Lung (tissue), 12 donors: Measurements from ENCODE around the gene PCSK4. TPM values are rescaled to one million over a fixed set of nuclear protein-coding genes. Genes with fewer than 3 reads are reported as not detected.

Experiments used
- ATAC-seq: fragments of 200-7000 bp; cut with Tn5 transposase; one replicate; pipeline ENCODE4 v1.9.1; 2020; ENCODE audit warnings: moderate number of reproducible peaks; ENCODE audit not compliant: insufficient read depth, low FRiP score
- DNase-seq, 3 donors: peaks; one replicate each; pipeline ENCODE4 v3.0.0-alpha.2; 2013 to 2017
- H3K27ac ChIP-seq, 2 donors: one replicate each; pipeline ENCODE4 v1.5.1; 2013; ENCODE audit warnings: mild to moderate bottlenecking in 2 of 2, moderate library complexity in 2 of 2, control low read depth in 1 of 2, inconsistent platforms in 1 of 2, low read depth in 1 of 2, low read length in 1 of 2
- H3K27me3 ChIP-seq, 3 donors: one replicate each; pipeline ENCODE4 v1.5.1; 2013; ENCODE audit warnings: low read length in 2 of 3; ENCODE audit not compliant: control insufficient read depth in 3 of 3, insufficient read depth in 3 of 3
- H3K36me3 ChIP-seq, 4 donors: one replicate each; pipeline ENCODE4 v1.5.1; 2013; ENCODE audit warnings: low read length in 4 of 4, mild to moderate bottlenecking in 1 of 4, moderate library complexity in 1 of 4; ENCODE audit not compliant: control insufficient read depth in 4 of 4, insufficient read depth in 4 of 4
- H3K4me1 ChIP-seq, 5 donors: one replicate each; pipeline ENCODE4 v1.5.1; 2013; ENCODE audit warnings: low read length in 5 of 5, mild to moderate bottlenecking in 2 of 5, moderate library complexity in 1 of 5; ENCODE audit not compliant: control insufficient read depth in 5 of 5, insufficient read depth in 5 of 5
- H3K4me3 ChIP-seq: one replicate; pipeline ENCODE4 v1.5.1; 2013; ENCODE audit warnings: mild to moderate bottlenecking, control low read depth, moderate library complexity
- H3K9ac ChIP-seq, 2 donors: one replicate each; pipeline ENCODE4 v1.5.1; 2013; ENCODE audit warnings: low read length in 2 of 2, control low read depth in 1 of 2; ENCODE audit not compliant: insufficient read depth in 1 of 2
- H3K9me3 ChIP-seq, 4 donors: one replicate each; pipeline ENCODE4 v1.5.1; 2013; ENCODE audit warnings: low read length in 3 of 4, mild to moderate bottlenecking in 1 of 4, moderate library complexity in 1 of 4; ENCODE audit not compliant: control insufficient read depth in 4 of 4, insufficient read depth in 3 of 4
- CTCF ChIP-seq: IDR thresholded peaks from 2 replicates; pipeline ENCODE4 v1.5.1; 2012; ENCODE audit warnings: mild to moderate bottlenecking; ENCODE audit errors: control extremely low read depth, extremely low read depth
- WGBS, 2 donors: extraction: QIAGEN DNeasy Blood & Tissue Kit; methylation state at CpG; one replicate each; pipeline ENCODE4 v1.1.7; 2013; 5-methylcytosine and 5-hydroxymethylcytosine counted together
- polyA plus RNA-seq, 2 donors: library from polyadenylated mRNA; stranded (reverse); fragments of 200-250 nt; gene quantifications; one replicate each; pipeline ENCODE4 v1.2.1, GENCODE V29; 2013
- total RNA-seq, 2 donors: library from RNA; depleted of rRNA in 1 of 2; stranded (reverse); fragments of >200 nt in 1 of 2; gene quantifications; one replicate each; pipeline ENCODE4 v1.2.1, GENCODE V29; 2014 to 2021
- donor health status: control.
- donor health status: control.
- donor health status: Bipolar disorder and iron deficiency.
- donor health status: healthy.
- donor health status: DM: yes; HTN: yes; CAD: no.

PCSK4 gene
- total and polyA plus RNA-seq, 4 donors, result 2.3 to 7.9 (median 5.4) TPM

DNA sequence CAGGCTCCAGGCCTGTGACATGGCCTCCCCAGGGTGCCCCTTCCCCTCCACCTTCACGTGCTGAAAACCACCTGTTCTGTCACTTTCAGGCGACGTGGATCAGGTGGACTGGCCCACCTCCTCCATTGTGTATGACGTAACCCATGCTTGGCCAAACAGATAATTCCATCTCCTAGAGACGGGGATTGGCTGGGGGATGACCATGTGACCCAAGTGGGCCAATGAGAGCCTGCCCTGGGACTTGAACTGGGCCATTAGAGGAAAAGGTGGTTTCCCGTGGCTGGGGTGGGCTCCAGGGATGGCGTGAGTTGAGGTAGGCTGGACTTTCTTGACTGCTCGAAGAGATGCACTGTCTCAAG, 26.2 kb upstream of the PCSK4 start:
- DNase-seq, result no peak
- H3K9ac ChIP-seq, result no peak overlapping the region
- no peak overlapping the region for H3K4me3 ChIP-seq
- H3K9me3 ChIP-seq, result peaks cover 0 to 3% (median 0%) of the 10 kb centered on the region in 4 donors
- H3K27me3 ChIP-seq, result peaks cover 0 to 33% (median 10%) of the 10 kb centered on the region in 3 donors
- ATAC-seq, result no peak
- TF ChIP-seq CTCF, result no peak
- H3K36me3 ChIP-seq, result no peaks in the 10 kb centered on the region
- WGBS, 2 donors, result 68 to 71% methylated on average over 8 of the region's 8 CpGs
- H3K27ac ChIP-seq, result no peak overlapping the region
- no peaks in the 10 kb centered on the region for H3K4me1 ChIP-seq

DNA sequence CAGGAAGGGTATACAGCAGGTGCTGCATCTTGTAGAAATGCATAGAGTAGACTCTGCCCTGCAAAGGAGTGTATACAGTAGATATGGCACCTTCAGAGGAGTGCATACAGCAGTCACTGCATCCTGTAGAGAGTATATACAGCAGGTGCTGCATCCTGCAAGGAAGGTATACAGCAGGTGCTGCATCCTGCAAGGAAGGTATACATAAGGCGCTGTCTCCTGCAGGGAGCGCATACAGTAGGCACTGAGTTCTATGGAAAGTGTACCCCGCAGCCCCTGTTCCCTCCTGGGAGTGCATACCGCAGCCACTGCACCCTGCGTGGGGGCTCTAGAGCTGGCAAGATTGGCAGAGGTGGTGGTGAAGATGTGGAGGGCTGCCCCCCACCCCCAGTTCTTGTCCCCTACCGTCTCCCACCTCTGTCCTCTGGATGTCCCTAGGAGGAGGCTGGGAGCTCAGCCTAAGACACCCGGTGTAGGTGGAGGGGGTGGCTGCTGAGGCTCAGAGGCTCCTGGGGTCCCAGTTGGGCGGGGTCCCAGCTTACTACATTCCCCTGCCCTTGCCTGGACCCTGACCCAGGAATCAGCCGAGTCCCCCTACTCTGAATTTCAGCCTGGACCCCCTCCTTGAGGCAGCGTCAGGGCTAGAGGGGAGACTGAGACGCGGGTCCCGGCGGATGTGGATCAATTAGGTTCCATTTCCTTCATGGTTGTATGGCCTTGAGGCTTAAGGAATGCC, 25.0 kb upstream of the PCSK4 start:
- no peak for DNase-seq
- no peak for TF ChIP-seq CTCF
- Histone ChIP-seq H3K27me3 (peaks cover 0 to 41% (median 17%) of the 10 kb centered on the region in 3 donors), H3K4me1 (no peaks in the 10 kb centered on the region), H3K27ac (no peak overlapping the region), H3K36me3 (no peaks in the 10 kb centered on the region), H3K4me3 (no peak overlapping the region), H3K9ac (no peak overlapping the region), H3K9me3 (peaks cover 0 to 3% (median 0%) of the 10 kb centered on the region in 4 donors)
- 62 to 64% methylated on average over 14 of the region's 14 CpGs for WGBS, 2 donors
- ATAC-seq, result no peak

DNA sequence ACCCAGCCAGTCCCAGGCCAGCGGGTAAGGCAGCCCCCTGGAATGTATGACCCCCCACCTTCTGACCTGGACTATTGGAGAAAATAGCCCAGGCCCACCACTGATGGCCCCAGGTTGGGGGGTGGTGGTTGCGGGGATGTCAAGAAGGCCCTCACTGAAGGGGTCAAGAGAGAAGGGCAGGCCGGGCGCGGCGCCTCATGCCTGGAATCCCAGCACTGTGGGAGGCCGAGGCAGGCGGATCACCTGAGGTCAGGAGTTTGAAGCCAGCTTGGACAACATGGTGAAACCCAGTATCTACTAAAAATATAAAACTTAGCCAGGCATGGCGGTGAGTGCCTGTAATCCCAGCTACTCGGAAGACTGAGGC, 24.1 kb upstream of the PCSK4 start:
- DNase-seq (no peak), ATAC-seq (no peak)
- Histone ChIP-seq H3K4me1 (no peaks in the 10 kb centered on the region), H3K27ac (no peak overlapping the region), H3K9ac (no peak overlapping the region), H3K4me3 (no peak overlapping the region), H3K36me3 (no peaks in the 10 kb centered on the region), H3K9me3 (peaks cover 0 to 3% (median 0%) of the 10 kb centered on the region in 4 donors), H3K27me3 (peaks cover 0 to 44% (median 21%) of the 10 kb centered on the region in 3 donors)
- 53 to 70% methylated on average over 10 of the region's 10 CpGs for WGBS, 2 donors
- TF ChIP-seq CTCF, result no peak
